ENCODE results near the gene OR8B8.
"Not testable (repeated sequence)": the region's sequence is repeated elsewhere in the genome, so short reads cannot be mapped to it uniquely, and the experiment has no call there.

Gene OR8B8

GRCh38 chr11:124463990-124464389 lies 18.5 kb upstream of the OR8B8 start:
- H3K27me3 Mint-ChIP-seq (ENCODE audit: low read depth) = peaks cover 2% of the 10 kb centered on the region
- H3K36me3 Mint-ChIP-seq (ENCODE audit: low read depth) = no peaks in the 10 kb centered on the region
- H3K4me3 Mint-ChIP-seq = no peak overlapping the region

GRCh38 chr11:124463324-124463723 lies 17.8 kb upstream of the OR8B8 start:
- Mint-ChIP-seq H3K27me3 (ENCODE audit: low read depth) (peaks cover 2% of the 10 kb centered on the region), H3K27ac (no peak overlapping the region), H3K4me1 (ENCODE audit: low read depth) (no peaks in the 10 kb centered on the region), H3K9me3 (no peaks in the 10 kb centered on the region), H3K36me3 (ENCODE audit: low read depth) (no peaks in the 10 kb centered on the region), H3K4me3 (no peak overlapping the region)
- no peak for DNase-seq (ENCODE audit: low spot score)

More at GRCh38 chr11:124463990-124464389, 18.5 kb upstream of the OR8B8 start:
- Mint-ChIP-seq H3K4me1 (ENCODE audit: low read depth) (no peaks in the 10 kb centered on the region), H3K9me3 (no peaks in the 10 kb centered on the region), H3K27ac (no peak overlapping the region)
- DNase-seq (ENCODE audit: low spot score) = no peak

GRCh38 chr11:124460459-124460858 lies 15.0 kb upstream of the OR8B8 start:
- Mint-ChIP-seq H3K4me3 (no peak overlapping the region), H3K36me3 (ENCODE audit: low read depth) (no peaks in the 10 kb centered on the region), H3K4me1 (ENCODE audit: low read depth) (no peaks in the 10 kb centered on the region), H3K27me3 (ENCODE audit: low read depth) (peaks cover 2% of the 10 kb centered on the region), H3K27ac (no peak overlapping the region), H3K9me3 (no peaks in the 10 kb centered on the region)
- no peak for DNase-seq (ENCODE audit: low spot score)

GRCh38 chr11:124459379-124459778 lies 13.9 kb upstream of the OR8B8 start:
- not testable (repeated sequence) for H3K4me1 Mint-ChIP-seq (ENCODE audit: low read depth); H3K27me3 Mint-ChIP-seq (ENCODE audit: low read depth); H3K27ac Mint-ChIP-seq; H3K9me3 Mint-ChIP-seq; H3K36me3 Mint-ChIP-seq (ENCODE audit: low read depth); DNase-seq (ENCODE audit: low spot score); H3K4me3 Mint-ChIP-seq

GRCh38 chr11:124454552-124454951 lies 9.1 kb upstream of the OR8B8 start:
- no peak for DNase-seq (ENCODE audit: low spot score)
- Mint-ChIP-seq H3K27ac (no peak overlapping the region), H3K4me1 (ENCODE audit: low read depth) (no peaks in the 10 kb centered on the region), H3K4me3 (no peak overlapping the region), H3K9me3 (no peaks in the 10 kb centered on the region), H3K27me3 (ENCODE audit: low read depth) (no peaks in the 10 kb centered on the region), H3K36me3 (ENCODE audit: low read depth) (no peaks in the 10 kb centered on the region)

GRCh38 chr11:124446916-124447315 lies 1.4 kb upstream of the OR8B8 start:
- Mint-ChIP-seq H3K9me3 (no peaks in the 10 kb centered on the region), H3K27ac (no peak overlapping the region), H3K4me1 (ENCODE audit: low read depth) (no peaks in the 10 kb centered on the region), H3K4me3 (no peak overlapping the region), H3K36me3 (ENCODE audit: low read depth) (no peaks in the 10 kb centered on the region), H3K27me3 (ENCODE audit: low read depth) (no peaks in the 10 kb centered on the region)
- DNase-seq (ENCODE audit: low spot score) = no peak

- Mint-ChIP-seq H3K4me3 (no peak overlapping the region), H3K27ac (no peak overlapping the region), H3K36me3 (ENCODE audit: low read depth) (no peaks in the 10 kb centered on the region), H3K4me1 (ENCODE audit: low read depth) (no peaks in the 10 kb centered on the region), H3K27me3 (ENCODE audit: low read depth) (no peaks in the 10 kb centered on the region), H3K9me3 (no peaks in the 10 kb centered on the region)
- no peak for DNase-seq (ENCODE audit: low spot score)
These were observed 2.6 kb downstream of the OR8B8 start for GRCh38 chr11:124442847-124443246.

- Mint-ChIP-seq H3K27me3 (ENCODE audit: low read depth) (no peaks in the 10 kb centered on the region), H3K4me1 (ENCODE audit: low read depth) (no peaks in the 10 kb centered on the region), H3K9me3 (no peaks in the 10 kb centered on the region), H3K36me3 (ENCODE audit: low read depth) (no peaks in the 10 kb centered on the region), H3K27ac (no peak overlapping the region), H3K4me3 (no peak overlapping the region)
- DNase-seq (ENCODE audit: low spot score) = no peak
These were observed 3.1 kb downstream of the OR8B8 start for GRCh38 chr11:124442442-124442841.

- Mint-ChIP-seq H3K9me3 (no peaks in the 10 kb centered on the region), H3K36me3 (ENCODE audit: low read depth) (no peaks in the 10 kb centered on the region), H3K27me3 (ENCODE audit: low read depth) (no peaks in the 10 kb centered on the region)
These were observed 4.0 kb downstream of the OR8B8 start for GRCh38 chr11:124441519-124441918.

GRCh38 chr11:124441081-124441480 lies 4.4 kb downstream of the OR8B8 start:
- DNase-seq (ENCODE audit: low spot score) = no peak
- H3K4me3 Mint-ChIP-seq = no peak overlapping the region
- H3K4me1 Mint-ChIP-seq (ENCODE audit: low read depth) = no peaks in the 10 kb centered on the region
- H3K27ac Mint-ChIP-seq = no peak overlapping the region
- H3K36me3 Mint-ChIP-seq (ENCODE audit: low read depth) = no peaks in the 10 kb centered on the region
- no peaks in the 10 kb centered on the region for H3K9me3 Mint-ChIP-seq
- H3K27me3 Mint-ChIP-seq (ENCODE audit: low read depth) = no peaks in the 10 kb centered on the region

More at GRCh38 chr11:124441519-124441918, 4.0 kb downstream of the OR8B8 start:
- DNase-seq (ENCODE audit: low spot score) = no peak
- Mint-ChIP-seq H3K4me3 (no peak overlapping the region), H3K27ac (no peak overlapping the region), H3K4me1 (ENCODE audit: low read depth) (no peaks in the 10 kb centered on the region)

- Mint-ChIP-seq H3K36me3 (ENCODE audit: low read depth) (no peaks in the 10 kb centered on the region), H3K27ac (no peak overlapping the region), H3K27me3 (ENCODE audit: low read depth) (no peaks in the 10 kb centered on the region), H3K4me3 (no peak overlapping the region), H3K9me3 (no peaks in the 10 kb centered on the region), H3K4me1 (ENCODE audit: low read depth) (no peaks in the 10 kb centered on the region)
- no peak for DNase-seq (ENCODE audit: low spot score)
These were observed 4.9 kb downstream of the OR8B8 start for GRCh38 chr11:124440608-124441007.

- no peak for DNase-seq (ENCODE audit: low spot score)
- Mint-ChIP-seq H3K36me3 (ENCODE audit: low read depth) (no peaks in the 10 kb centered on the region), H3K4me1 (ENCODE audit: low read depth) (no peaks in the 10 kb centered on the region), H3K4me3 (no peak overlapping the region), H3K27ac (no peak overlapping the region), H3K27me3 (ENCODE audit: low read depth) (no peaks in the 10 kb centered on the region), H3K9me3 (peaks cover under 1% of the 10 kb centered on the region)
These were observed 10.8 kb downstream of the OR8B8 start for GRCh38 chr11:124434699-124435098.

GRCh38 chr11:124429599-124429998 lies 15.9 kb downstream of the OR8B8 start:
- Mint-ChIP-seq H3K36me3 (ENCODE audit: low read depth) (no peaks in the 10 kb centered on the region), H3K27me3 (ENCODE audit: low read depth) (no peaks in the 10 kb centered on the region), H3K27ac (no peak overlapping the region), H3K9me3 (peaks cover 4% of the 10 kb centered on the region), H3K4me3 (no peak overlapping the region), H3K4me1 (ENCODE audit: low read depth) (no peaks in the 10 kb centered on the region)
- no peak for DNase-seq (ENCODE audit: low spot score)

- DNase-seq (ENCODE audit: low spot score) = no peak
- Mint-ChIP-seq H3K4me1 (ENCODE audit: low read depth) (no peaks in the 10 kb centered on the region), H3K4me3 (no peak within 1 kb of the TSS), H3K9me3 (peaks cover under 1% of the 10 kb centered on the region), H3K27ac (no peak within 1 kb of the TSS), H3K36me3 (ENCODE audit: low read depth) (no peaks in the 10 kb centered on the region), H3K27me3 (ENCODE audit: low read depth) (no peaks in the 10 kb centered on the region)
These were observed 21.0 kb downstream of the OR8B8 start, which contains the start of gene OR8B4 for GRCh38 chr11:124424384-124424921. Gene OR8B4 (minus strand): TSS chr11:124424871. CDS start chr11:124424871, 0 bp downstream.

GRCh38 chr11:124421043-124421442 lies 24.5 kb downstream of the OR8B8 start:
- no peaks in the 10 kb centered on the region for H3K36me3 Mint-ChIP-seq (ENCODE audit: low read depth)

More at GRCh38 chr11:124421043-124421442, 24.5 kb downstream of the OR8B8 start:
- Mint-ChIP-seq H3K27me3 (ENCODE audit: low read depth) (peaks cover 4% of the 10 kb centered on the region), H3K4me3 (no peak overlapping the region), H3K4me1 (ENCODE audit: low read depth) (no peaks in the 10 kb centered on the region), H3K27ac (no peak overlapping the region), H3K9me3 (no peaks in the 10 kb centered on the region)
- DNase-seq (ENCODE audit: low spot score) = no peak
